ENCODE measurements around the gene AP2A1.

GRCh38 chr19:49744946-49745381 lies 21.8 kb upstream of the AP2A1 start:
- TF ChIP-seq POLR2A (IDR thresholded peaks at IDR 0.05; ENCODE audit: insufficient read depth in 1 of 2, low read depth in 2 of 2, low read length in 2 of 2) (no peak), POLR2AphosphoS5 (IDR thresholded peaks at IDR 0.05; ENCODE audit: low read depth, low read length) (no peak)
